Testis (tissue), 2 donors: ENCODE measurements around the gene PTGER4.

Experiments
- POLR2A ChIP-seq: fragments of 450-650 bp; IDR thresholded peaks from one replicate; pipeline ENCODE4 v1.6.1; 2017; ENCODE audit warnings: antibody characterized with exemption, mild to moderate bottlenecking, moderate library complexity
- TF ChIP-seq, protein P1 (sequence below), 3 experiments: fragments of 450-650 bp in 2 of 3; fragments of 200-600 bp in 1 of 3; sonication (generic) in 1 of 3; IDR thresholded peaks; one replicate each; pipeline ENCODE4 v1.5.1; 2016 to 2019; ENCODE audit warnings: antibody characterized with exemption in 3 of 3, mild to moderate bottlenecking in 2 of 3, moderate library complexity in 1 of 3

DNA sequence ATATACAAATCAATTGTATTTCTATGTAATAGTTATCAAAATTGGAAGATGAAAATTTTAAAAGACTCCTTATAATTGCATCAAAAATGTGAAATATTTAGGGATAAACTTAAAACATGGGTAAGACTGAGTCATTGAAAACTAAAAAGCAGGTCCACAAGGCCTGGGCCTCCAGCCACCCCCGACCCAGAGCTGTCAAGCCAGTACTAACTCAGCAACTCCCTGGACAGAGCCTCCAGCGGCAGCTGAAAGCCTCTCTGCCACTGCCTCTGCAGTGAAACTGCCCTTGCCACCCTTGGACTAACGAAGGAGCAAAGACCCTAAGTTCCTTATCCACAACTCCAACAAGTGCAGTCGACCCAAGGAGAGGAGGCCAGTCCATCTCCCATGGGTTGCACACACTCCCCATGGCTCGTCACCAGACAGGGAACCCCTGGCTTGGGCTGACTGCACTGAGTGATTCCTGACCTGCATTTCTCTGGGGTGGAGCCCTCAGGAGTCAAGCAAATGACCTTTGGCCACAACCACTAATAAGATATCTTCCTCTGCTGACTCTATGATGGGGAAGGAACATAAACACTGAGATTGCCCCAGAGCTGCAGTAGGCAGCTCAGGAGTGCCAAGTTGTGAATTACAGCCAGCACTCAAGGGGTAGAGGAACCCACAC lies 20.5 kb downstream of the PTGER4 start:
- TF ChIP-seq, protein P1, sequence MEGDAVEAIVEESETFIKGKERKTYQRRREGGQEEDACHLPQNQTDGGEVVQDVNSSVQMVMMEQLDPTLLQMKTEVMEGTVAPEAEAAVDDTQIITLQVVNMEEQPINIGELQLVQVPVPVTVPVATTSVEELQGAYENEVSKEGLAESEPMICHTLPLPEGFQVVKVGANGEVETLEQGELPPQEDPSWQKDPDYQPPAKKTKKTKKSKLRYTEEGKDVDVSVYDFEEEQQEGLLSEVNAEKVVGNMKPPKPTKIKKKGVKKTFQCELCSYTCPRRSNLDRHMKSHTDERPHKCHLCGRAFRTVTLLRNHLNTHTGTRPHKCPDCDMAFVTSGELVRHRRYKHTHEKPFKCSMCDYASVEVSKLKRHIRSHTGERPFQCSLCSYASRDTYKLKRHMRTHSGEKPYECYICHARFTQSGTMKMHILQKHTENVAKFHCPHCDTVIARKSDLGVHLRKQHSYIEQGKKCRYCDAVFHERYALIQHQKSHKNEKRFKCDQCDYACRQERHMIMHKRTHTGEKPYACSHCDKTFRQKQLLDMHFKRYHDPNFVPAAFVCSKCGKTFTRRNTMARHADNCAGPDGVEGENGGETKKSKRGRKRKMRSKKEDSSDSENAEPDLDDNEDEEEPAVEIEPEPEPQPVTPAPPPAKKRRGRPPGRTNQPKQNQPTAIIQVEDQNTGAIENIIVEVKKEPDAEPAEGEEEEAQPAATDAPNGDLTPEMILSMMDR (IDR thresholded peaks at IDR 0.05): no peak
- no peak for TF ChIP-seq POLR2A
